ENCODE results near the gene C1orf159.
A peak's percentile ranks its signal among the peaks of the same experiment; 100 is the strongest.
"Not testable (repeated sequence)": the region's sequence is repeated elsewhere in the genome, so short reads cannot be mapped to it uniquely, and the experiment has no call there.

The C1orf159 gene

DNA sequence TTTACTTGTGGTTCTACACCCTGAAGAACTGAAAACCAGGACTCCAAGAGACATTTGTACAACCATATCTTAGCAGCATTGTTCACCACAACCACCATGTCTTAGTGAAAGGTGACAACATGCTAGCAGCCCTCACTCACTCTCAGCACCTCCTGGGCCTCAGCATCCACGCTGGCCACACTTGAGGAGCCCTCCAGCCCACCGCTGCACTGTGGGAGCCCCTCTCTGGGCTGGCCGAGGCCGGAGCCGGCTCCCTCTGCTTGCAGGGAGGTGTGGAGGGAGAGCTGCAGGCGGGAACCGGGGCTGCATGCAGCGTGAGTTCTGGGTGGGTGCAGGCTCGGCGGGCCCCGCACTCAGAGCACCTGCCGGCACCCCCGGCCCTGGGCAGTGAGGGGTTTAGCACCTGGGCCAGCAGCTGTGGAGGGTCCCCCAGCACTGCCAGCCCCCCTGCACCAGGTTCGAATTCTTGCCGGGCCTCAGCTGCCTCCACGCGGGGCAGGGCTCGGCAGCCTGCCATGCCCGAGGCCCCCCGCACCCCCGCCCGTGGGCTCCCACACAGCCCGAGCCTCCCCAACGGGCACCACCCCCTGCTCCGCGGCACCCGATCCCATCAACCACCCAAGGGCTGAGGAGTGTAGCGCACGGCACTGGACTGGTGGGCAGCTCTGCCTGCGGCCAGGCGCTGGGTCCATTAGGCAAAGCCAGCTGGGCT, 9.2 kb downstream of the C1orf159 start:
- no peaks in the 10 kb centered on the region for H3K27me3 ChIP-seq (ENCODE audit: insufficient read depth, poor library complexity, severe bottlenecking)
- DNase-seq (ENCODE audit: low read depth in 1 of 2, low spot score in 1 of 2) = no peak
- no peak for TF ChIP-seq SPI1 (IDR thresholded peaks at IDR 0.05; ENCODE audit: borderline replicate concordance, low read depth)
- TF ChIP-seq, protein P1, sequence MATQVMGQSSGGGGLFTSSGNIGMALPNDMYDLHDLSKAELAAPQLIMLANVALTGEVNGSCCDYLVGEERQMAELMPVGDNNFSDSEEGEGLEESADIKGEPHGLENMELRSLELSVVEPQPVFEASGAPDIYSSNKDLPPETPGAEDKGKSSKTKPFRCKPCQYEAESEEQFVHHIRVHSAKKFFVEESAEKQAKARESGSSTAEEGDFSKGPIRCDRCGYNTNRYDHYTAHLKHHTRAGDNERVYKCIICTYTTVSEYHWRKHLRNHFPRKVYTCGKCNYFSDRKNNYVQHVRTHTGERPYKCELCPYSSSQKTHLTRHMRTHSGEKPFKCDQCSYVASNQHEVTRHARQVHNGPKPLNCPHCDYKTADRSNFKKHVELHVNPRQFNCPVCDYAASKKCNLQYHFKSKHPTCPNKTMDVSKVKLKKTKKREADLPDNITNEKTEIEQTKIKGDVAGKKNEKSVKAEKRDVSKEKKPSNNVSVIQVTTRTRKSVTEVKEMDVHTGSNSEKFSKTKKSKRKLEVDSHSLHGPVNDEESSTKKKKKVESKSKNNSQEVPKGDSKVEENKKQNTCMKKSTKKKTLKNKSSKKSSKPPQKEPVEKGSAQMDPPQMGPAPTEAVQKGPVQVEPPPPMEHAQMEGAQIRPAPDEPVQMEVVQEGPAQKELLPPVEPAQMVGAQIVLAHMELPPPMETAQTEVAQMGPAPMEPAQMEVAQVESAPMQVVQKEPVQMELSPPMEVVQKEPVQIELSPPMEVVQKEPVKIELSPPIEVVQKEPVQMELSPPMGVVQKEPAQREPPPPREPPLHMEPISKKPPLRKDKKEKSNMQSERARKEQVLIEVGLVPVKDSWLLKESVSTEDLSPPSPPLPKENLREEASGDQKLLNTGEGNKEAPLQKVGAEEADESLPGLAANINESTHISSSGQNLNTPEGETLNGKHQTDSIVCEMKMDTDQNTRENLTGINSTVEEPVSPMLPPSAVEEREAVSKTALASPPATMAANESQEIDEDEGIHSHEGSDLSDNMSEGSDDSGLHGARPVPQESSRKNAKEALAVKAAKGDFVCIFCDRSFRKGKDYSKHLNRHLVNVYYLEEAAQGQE (IDR thresholded peaks at IDR 0.05; ENCODE audit: insufficient replicate concordance, low read depth) = no peak
- TF ChIP-seq, protein P2, sequence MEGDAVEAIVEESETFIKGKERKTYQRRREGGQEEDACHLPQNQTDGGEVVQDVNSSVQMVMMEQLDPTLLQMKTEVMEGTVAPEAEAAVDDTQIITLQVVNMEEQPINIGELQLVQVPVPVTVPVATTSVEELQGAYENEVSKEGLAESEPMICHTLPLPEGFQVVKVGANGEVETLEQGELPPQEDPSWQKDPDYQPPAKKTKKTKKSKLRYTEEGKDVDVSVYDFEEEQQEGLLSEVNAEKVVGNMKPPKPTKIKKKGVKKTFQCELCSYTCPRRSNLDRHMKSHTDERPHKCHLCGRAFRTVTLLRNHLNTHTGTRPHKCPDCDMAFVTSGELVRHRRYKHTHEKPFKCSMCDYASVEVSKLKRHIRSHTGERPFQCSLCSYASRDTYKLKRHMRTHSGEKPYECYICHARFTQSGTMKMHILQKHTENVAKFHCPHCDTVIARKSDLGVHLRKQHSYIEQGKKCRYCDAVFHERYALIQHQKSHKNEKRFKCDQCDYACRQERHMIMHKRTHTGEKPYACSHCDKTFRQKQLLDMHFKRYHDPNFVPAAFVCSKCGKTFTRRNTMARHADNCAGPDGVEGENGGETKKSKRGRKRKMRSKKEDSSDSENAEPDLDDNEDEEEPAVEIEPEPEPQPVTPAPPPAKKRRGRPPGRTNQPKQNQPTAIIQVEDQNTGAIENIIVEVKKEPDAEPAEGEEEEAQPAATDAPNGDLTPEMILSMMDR (IDR thresholded peaks at IDR 0.05; ENCODE audit: insufficient read depth, low read length) = no peak
- no peak for TF ChIP-seq GABPA (IDR thresholded peaks at IDR 0.05; ENCODE audit: low read depth)
- no peak for TF ChIP-seq POLR2AphosphoS5 (IDR thresholded peaks at IDR 0.05; ENCODE audit: low read depth)
- no peak overlapping the region for H3K4me3 ChIP-seq (replicated peaks; ENCODE audit: insufficient read depth, low read length)
- H3K27ac ChIP-seq (replicated peaks) = no peak overlapping the region

DNA sequence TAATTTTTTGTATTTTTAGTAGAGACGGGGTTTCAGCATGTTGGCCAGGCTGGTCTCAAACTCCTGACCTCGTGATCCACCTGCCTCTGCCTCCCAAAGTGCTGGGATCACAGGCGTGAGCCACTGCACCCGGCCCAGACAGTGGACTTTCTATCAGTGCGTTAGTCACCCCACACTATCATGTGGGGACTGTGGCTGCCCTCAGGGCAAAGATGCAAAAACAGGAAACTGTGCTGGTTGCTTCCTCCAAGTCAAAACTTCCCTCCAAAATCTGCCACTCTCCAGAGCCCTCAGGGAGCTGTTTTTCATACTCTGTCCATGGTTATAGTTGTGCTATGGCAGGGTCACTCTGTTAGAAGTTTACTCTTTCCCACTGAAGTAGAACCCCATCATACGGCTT, 11.7 kb downstream of the C1orf159 start:
- TF ChIP-seq, protein P1 (IDR thresholded peaks at IDR 0.05; ENCODE audit: insufficient replicate concordance, low read depth) = peak; percentile 79
- TF ChIP-seq POLR2AphosphoS5 (IDR thresholded peaks at IDR 0.05; ENCODE audit: low read depth) = 0 out of 2 replicates have a peak, but pooled peaks have one; percentile 45
- DNase-seq (ENCODE audit: low read depth in 1 of 2, low spot score in 1 of 2) = peak in 1 of 2 experiments; percentile 76
- H3K27ac ChIP-seq (replicated peaks) = peak overlapping the region; percentile 29
- not testable (repeated sequence) for H3K4me3 ChIP-seq (replicated peaks; ENCODE audit: insufficient read depth, low read length); H3K27me3 ChIP-seq (ENCODE audit: insufficient read depth, poor library complexity, severe bottlenecking)

DNA sequence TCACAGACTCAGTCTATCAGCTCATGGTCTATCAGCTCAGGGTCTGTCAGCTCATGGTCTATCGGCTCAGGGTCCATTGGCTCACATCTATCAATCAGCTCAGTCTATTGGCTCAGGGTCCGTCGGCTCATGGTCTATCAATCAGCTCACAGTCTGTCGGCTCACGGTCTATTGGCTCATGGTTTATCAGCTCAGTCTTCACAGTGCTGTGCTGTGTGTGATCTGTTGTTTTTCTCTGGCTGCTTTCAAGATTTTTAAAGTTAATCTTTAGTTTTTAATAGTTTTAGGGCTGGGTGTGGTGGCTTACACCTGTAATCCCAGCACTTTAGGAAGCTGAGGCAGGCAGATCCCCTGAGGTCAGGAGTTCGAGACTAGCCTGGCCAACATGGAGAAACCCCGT, 14.4 kb downstream of the C1orf159 start:
- DNase-seq (ENCODE audit: low read depth in 1 of 2, low spot score in 1 of 2) = no peak
- Histone ChIP-seq H3K27ac (replicated peaks) (no peak overlapping the region), H3K4me3 (replicated peaks; ENCODE audit: insufficient read depth, low read length) (no peak overlapping the region), H3K27me3 (ENCODE audit: insufficient read depth, poor library complexity, severe bottlenecking) (no peaks in the 10 kb centered on the region)
- TF ChIP-seq POLR2AphosphoS5 (IDR thresholded peaks at IDR 0.05; ENCODE audit: low read depth) = no peak
- TF ChIP-seq, protein P1 (IDR thresholded peaks at IDR 0.05; ENCODE audit: insufficient replicate concordance, low read depth) = no peak
- no peak for TF ChIP-seq SPI1 (IDR thresholded peaks at IDR 0.05; ENCODE audit: borderline replicate concordance, low read depth)
- TF ChIP-seq GABPA (IDR thresholded peaks at IDR 0.05; ENCODE audit: low read depth) = no peak
- TF ChIP-seq, protein P2 (IDR thresholded peaks at IDR 0.05; ENCODE audit: insufficient read depth, low read length) = no peak
